Measurements from ENCODE around the gene STARD10. TPM values are rescaled to one million over a fixed set of nuclear protein-coding genes. Genes with fewer than 3 reads are reported as not detected.
A peak's percentile ranks its signal among the peaks of the same experiment; 100 is the strongest.
"Not testable (repeated sequence)": the region's sequence is repeated elsewhere in the genome, so short reads cannot be mapped to it uniquely, and the experiment has no call there.

Gene STARD10
- total RNA-seq, 2 experiments from 2014 or later = 10.4 to 12.9 TPM

GRCh38 chr11:72812967-72813739 is 19.3 kb upstream of the STARD10 start:
- peaks cover 41% of the 10 kb centered on the region for H3K79me2 ChIP-seq (ENCODE audit: insufficient read depth, low read depth, low read length)
- intact Hi-C loops (cut with micrococcal nuclease; ENCODE audit: unreplicated experiment) = loop anchor here (1.0 to 10.0 kb wide), 4 partner anchors 20 to 429 kb away; no protein-coding TSS in a partner anchor
- H3K4me3 ChIP-seq (ENCODE audit: low read depth, low read length, poor library complexity, severe bottlenecking) = peak overlapping the region; percentile 84
- BruUV-seq (replicated peaks) = no TSS peak
- H3K27ac ChIP-seq (ENCODE audit: low read depth, low read length, poor library complexity, severe bottlenecking) = peak overlapping the region; percentile 91
- H2AFZ ChIP-seq (ENCODE audit: low read length) = peak overlapping the region; percentile 57; the same call in 1 of the 2 replicates
- ChIA-PET CTCF (ENCODE audit: unreplicated experiment) (interaction anchor here (0.5 to 0.9 kb wide), 3 partner anchors 90 to 162 kb away, joined by 3 to 4 read pairs (median 3); no protein-coding TSS in a partner anchor), POLR2A (interaction anchor here (0.5 to 1.4 kb wide), 6 partner anchors 19 to 365 kb away, joined by 3 to 6 read pairs (median 3); partner anchors contain the start of gene STARD10)
- TF ChIP-seq CTCF (conservative IDR thresholded peaks at IDR 0.05; ENCODE audit: low read length) (peak; percentile 84), EZH2phosphoT487 (IDR thresholded peaks at IDR 0.05; ENCODE audit: borderline replicate concordance, low read depth, low read length) (no peak)
- peak overlapping the region; percentile 90 for H3K4me2 ChIP-seq (ENCODE audit: low read length)
- H3K36me3 ChIP-seq (ENCODE audit: insufficient read depth, low read length) = peaks cover 54% of the 10 kb centered on the region
- peak; percentile 88 for DNase-seq (ENCODE audit: low spot score)
- peaks cover 30% of the 10 kb centered on the region for H3K4me1 ChIP-seq (ENCODE audit: insufficient read depth, low read length, poor library complexity, severe bottlenecking)
- no peaks in the 10 kb centered on the region for H3K9me3 ChIP-seq (ENCODE audit: low read length)
- H4K20me1 ChIP-seq (ENCODE audit: insufficient read depth, low read length) = peaks cover 4% of the 10 kb centered on the region; the same call in 1 of the 2 replicates
- no peaks in the 10 kb centered on the region for H3K9me2 ChIP-seq (ENCODE audit: insufficient read depth, low read length)

- Histone ChIP-seq H3K9me2 (ENCODE audit: insufficient read depth, low read length) (no peaks in the 10 kb centered on the region), H3K9me3 (ENCODE audit: low read length) (no peaks in the 10 kb centered on the region), H3K36me3 (ENCODE audit: insufficient read depth, low read length) (peaks cover 50% of the 10 kb centered on the region), H3K4me2 (ENCODE audit: low read length) (peak overlapping the region; percentile 90), H2AFZ (ENCODE audit: low read length) (no peak overlapping the region; the same call in 1 of the 2 replicates), H3K27ac (ENCODE audit: low read depth, low read length, poor library complexity, severe bottlenecking) (peak overlapping the region; percentile 91), H3K4me1 (ENCODE audit: insufficient read depth, low read length, poor library complexity, severe bottlenecking) (peaks cover 30% of the 10 kb centered on the region), H4K20me1 (ENCODE audit: insufficient read depth, low read length) (peaks cover 4% of the 10 kb centered on the region; the same call in 1 of the 2 replicates), H3K79me2 (ENCODE audit: insufficient read depth, low read depth, low read length) (peaks cover 41% of the 10 kb centered on the region), H3K4me3 (ENCODE audit: low read depth, low read length, poor library complexity, severe bottlenecking) (peak overlapping the region; percentile 84)
- TF ChIP-seq CTCF (conservative IDR thresholded peaks at IDR 0.05; ENCODE audit: low read length) (no peak), EZH2phosphoT487 (IDR thresholded peaks at IDR 0.05; ENCODE audit: borderline replicate concordance, low read depth, low read length) (no peak)
- DNase-seq (ENCODE audit: low spot score) = peak; percentile 40
- intact Hi-C loops (cut with micrococcal nuclease; ENCODE audit: unreplicated experiment) = loop anchor here (2.0 to 10.0 kb wide), 3 partner anchors 20 to 430 kb away; no protein-coding TSS in a partner anchor
- ChIA-PET POLR2A (interaction anchor here (0.8 to 1.4 kb wide), 5 partner anchors 19 to 366 kb away, joined by 3 to 5 read pairs (median 3); partner anchors contain the start of gene STARD10), CTCF (ENCODE audit: unreplicated experiment) (interaction anchor here (0.5 kb wide), 1 partner anchor 162 kb away, joined by 4 read pairs; no protein-coding TSS in a partner anchor)
- BruUV-seq (replicated peaks) = no TSS peak
Measured at GRCh38 chr11:72812604-72812966, 18.7 kb upstream of the STARD10 start.

GRCh38 chr11:72811686-72812085 is 17.8 kb upstream of the STARD10 start:
- DNase-seq (ENCODE audit: low spot score); H2AFZ ChIP-seq (ENCODE audit: low read length); H4K20me1 ChIP-seq (ENCODE audit: insufficient read depth, low read length); H3K9me3 ChIP-seq (ENCODE audit: low read length); H3K9me2 ChIP-seq (ENCODE audit: insufficient read depth, low read length); H3K27ac ChIP-seq (ENCODE audit: low read depth, low read length, poor library complexity, severe bottlenecking); BruUV-seq (replicated peaks); CTCF ChIA-PET (ENCODE audit: unreplicated experiment): not testable (repeated sequence)
- H3K4me1 ChIP-seq (ENCODE audit: insufficient read depth, low read length, poor library complexity, severe bottlenecking) = peaks cover 30% of the 10 kb centered on the region
- peak overlapping the region; percentile 90 for H3K4me2 ChIP-seq (ENCODE audit: low read length)
- intact Hi-C loops (cut with micrococcal nuclease; ENCODE audit: unreplicated experiment) = loop anchor here (2.0 to 10.0 kb wide), 3 partner anchors 19 to 431 kb away; no protein-coding TSS in a partner anchor
- POLR2A ChIA-PET = interaction anchor here (1.3 kb wide), 1 partner anchor 89 kb away, joined by 3 read pairs; no protein-coding TSS in a partner anchor
- H3K4me3 ChIP-seq (ENCODE audit: low read depth, low read length, poor library complexity, severe bottlenecking) = peak overlapping the region; percentile 84
- peaks cover 40% of the 10 kb centered on the region for H3K79me2 ChIP-seq (ENCODE audit: insufficient read depth, low read depth, low read length)
- peaks cover 42% of the 10 kb centered on the region for H3K36me3 ChIP-seq (ENCODE audit: insufficient read depth, low read length)

Data from OCI-LY7 (cell line).